ENCODE results near the gene STC2. TPM values are rescaled to one million over a fixed set of nuclear protein-coding genes. Genes with fewer than 3 reads are reported as not detected.

STC2 gene
- total RNA-seq, 1 donor: 558 TPM

GRCh38 chr5:173331287-173331686, 3.1 kb upstream of the STC2 start:
- Histone ChIP-seq H3K9me3 (ENCODE audit: low read depth, low read length) (no peaks in the 10 kb centered on the region), H3K36me3 (ENCODE audit: insufficient read depth, low read length) (no peaks in the 10 kb centered on the region), H3K27ac (ENCODE audit: low read depth, low read length) (peak overlapping the region; percentile 94), H3K4me3 (ENCODE audit: insufficient read depth, low read length) (no peak overlapping the region), H4K20me1 (ENCODE audit: insufficient read depth, low read length) (peaks cover 6% of the 10 kb centered on the region), H3K79me2 (ENCODE audit: insufficient read depth, low read length) (peaks cover 30% of the 10 kb centered on the region), H2AFZ (ENCODE audit: low read length) (no peak overlapping the region), H3K4me1 (ENCODE audit: insufficient read depth, low read length) (peaks cover 33% of the 10 kb centered on the region), H3K27me3 (ENCODE audit: insufficient read depth, low read length) (no peaks in the 10 kb centered on the region), H3K4me2 (ENCODE audit: insufficient read depth, low read length) (no peak overlapping the region)
- TF ChIP-seq CTCF (IDR thresholded peaks at IDR 0.05; ENCODE audit: extremely low read depth, low read depth, low read length): no peak
- no peak for DNase-seq (ENCODE audit: insufficient read length, low spot score, missing footprints)

- peak overlapping the region; percentile 42 for H3K4me2 ChIP-seq (ENCODE audit: insufficient read depth, low read length)
Observed at GRCh38 chr5:173330338-173331206, 2.4 kb upstream of the STC2 start.

GRCh38 chr5:173329491-173330337, 1.5 kb upstream of the STC2 start:
- DNase-seq (ENCODE audit: insufficient read length, low spot score, missing footprints): peak; percentile 87
- Histone ChIP-seq H3K79me2 (ENCODE audit: insufficient read depth, low read length) (peaks cover 46% of the 10 kb centered on the region), H3K4me1 (ENCODE audit: insufficient read depth, low read length) (peaks cover 43% of the 10 kb centered on the region), H2AFZ (ENCODE audit: low read length) (peak overlapping the region; percentile 3), H4K20me1 (ENCODE audit: insufficient read depth, low read length) (peaks cover 18% of the 10 kb centered on the region), H3K27me3 (ENCODE audit: insufficient read depth, low read length) (no peaks in the 10 kb centered on the region), H3K4me3 (ENCODE audit: insufficient read depth, low read length) (peak overlapping the region; percentile 94), H3K9me3 (ENCODE audit: low read depth, low read length) (no peaks in the 10 kb centered on the region), H3K27ac (ENCODE audit: low read depth, low read length) (peak overlapping the region; percentile 97), H3K4me2 (ENCODE audit: insufficient read depth, low read length) (peak overlapping the region; percentile 93), H3K36me3 (ENCODE audit: insufficient read depth, low read length) (peaks cover 14% of the 10 kb centered on the region)
- TF ChIP-seq CTCF (IDR thresholded peaks at IDR 0.05; ENCODE audit: extremely low read depth, low read depth, low read length): no peak

More at GRCh38 chr5:173330338-173331206, 2.4 kb upstream of the STC2 start:
- no peak for DNase-seq (ENCODE audit: insufficient read length, low spot score, missing footprints)
- Histone ChIP-seq H3K79me2 (ENCODE audit: insufficient read depth, low read length) (peaks cover 38% of the 10 kb centered on the region), H3K27ac (ENCODE audit: low read depth, low read length) (peak overlapping the region; percentile 94), H3K9me3 (ENCODE audit: low read depth, low read length) (no peaks in the 10 kb centered on the region), H2AFZ (ENCODE audit: low read length) (no peak overlapping the region), H4K20me1 (ENCODE audit: insufficient read depth, low read length) (peaks cover 9% of the 10 kb centered on the region), H3K4me1 (ENCODE audit: insufficient read depth, low read length) (peaks cover 39% of the 10 kb centered on the region), H3K27me3 (ENCODE audit: insufficient read depth, low read length) (no peaks in the 10 kb centered on the region), H3K36me3 (ENCODE audit: insufficient read depth, low read length) (peaks cover 5% of the 10 kb centered on the region), H3K4me3 (ENCODE audit: insufficient read depth, low read length) (no peak overlapping the region)
- no peak for TF ChIP-seq CTCF (IDR thresholded peaks at IDR 0.05; ENCODE audit: extremely low read depth, low read depth, low read length)

Measured in osteoblast (primary cell).